Measurements from ENCODE around the gene SLC25A23.

DNA sequence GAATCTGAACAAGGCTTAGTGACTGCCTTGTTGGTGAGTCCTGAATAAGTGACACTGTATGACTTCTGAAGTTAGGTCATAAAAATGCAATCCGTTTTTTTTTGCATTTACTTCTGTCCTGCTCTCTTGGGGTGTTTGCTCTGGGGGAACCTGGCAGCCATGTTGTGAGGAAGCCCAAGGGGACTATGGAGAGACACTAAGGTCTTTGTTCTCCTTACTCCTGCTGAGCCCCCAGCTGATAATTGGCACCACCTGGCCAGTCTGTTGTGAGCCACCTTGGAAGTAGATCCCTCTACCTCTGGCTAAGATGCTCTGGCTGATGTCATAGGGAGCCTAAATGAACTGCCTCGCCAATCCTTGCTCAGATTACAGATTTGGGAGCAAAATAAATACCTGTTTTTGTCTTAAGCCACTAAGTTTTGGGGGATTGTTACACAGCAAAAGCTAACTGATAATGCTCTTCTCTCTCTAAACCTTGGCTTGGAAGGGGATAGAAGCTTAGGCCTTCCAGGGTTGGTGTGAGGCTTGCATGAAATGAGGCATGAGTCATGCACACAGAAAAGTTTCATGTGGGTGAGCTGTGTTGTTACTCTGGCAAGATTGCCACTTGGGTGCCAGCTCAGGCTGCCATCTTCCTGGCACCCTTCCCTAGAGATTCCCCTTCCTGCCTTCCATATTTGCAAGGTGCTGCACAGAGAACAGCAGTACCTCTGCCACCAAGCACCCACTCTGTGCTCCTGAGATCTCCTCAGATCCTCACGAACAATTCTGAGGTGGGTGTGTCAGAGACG is 32.4 kb upstream of the SLC25A23 start:
- TF ChIP-seq, protein P1, sequence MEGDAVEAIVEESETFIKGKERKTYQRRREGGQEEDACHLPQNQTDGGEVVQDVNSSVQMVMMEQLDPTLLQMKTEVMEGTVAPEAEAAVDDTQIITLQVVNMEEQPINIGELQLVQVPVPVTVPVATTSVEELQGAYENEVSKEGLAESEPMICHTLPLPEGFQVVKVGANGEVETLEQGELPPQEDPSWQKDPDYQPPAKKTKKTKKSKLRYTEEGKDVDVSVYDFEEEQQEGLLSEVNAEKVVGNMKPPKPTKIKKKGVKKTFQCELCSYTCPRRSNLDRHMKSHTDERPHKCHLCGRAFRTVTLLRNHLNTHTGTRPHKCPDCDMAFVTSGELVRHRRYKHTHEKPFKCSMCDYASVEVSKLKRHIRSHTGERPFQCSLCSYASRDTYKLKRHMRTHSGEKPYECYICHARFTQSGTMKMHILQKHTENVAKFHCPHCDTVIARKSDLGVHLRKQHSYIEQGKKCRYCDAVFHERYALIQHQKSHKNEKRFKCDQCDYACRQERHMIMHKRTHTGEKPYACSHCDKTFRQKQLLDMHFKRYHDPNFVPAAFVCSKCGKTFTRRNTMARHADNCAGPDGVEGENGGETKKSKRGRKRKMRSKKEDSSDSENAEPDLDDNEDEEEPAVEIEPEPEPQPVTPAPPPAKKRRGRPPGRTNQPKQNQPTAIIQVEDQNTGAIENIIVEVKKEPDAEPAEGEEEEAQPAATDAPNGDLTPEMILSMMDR (IDR thresholded peaks at IDR 0.05; ENCODE audit: low read length), result no peak
- TF ChIP-seq EZH2 (optimal IDR thresholded peaks at IDR 0.05; ENCODE audit: low read depth, low read length), result no peak
- no peak for TF ChIP-seq EZH2phosphoT487 (IDR thresholded peaks at IDR 0.05; ENCODE audit: low read length)
